Measurements from ENCODE around the gene EPYC. TPM values are rescaled to one million over a fixed set of nuclear protein-coding genes. Genes with fewer than 3 reads are reported as not detected.

EPYC gene, protein sequence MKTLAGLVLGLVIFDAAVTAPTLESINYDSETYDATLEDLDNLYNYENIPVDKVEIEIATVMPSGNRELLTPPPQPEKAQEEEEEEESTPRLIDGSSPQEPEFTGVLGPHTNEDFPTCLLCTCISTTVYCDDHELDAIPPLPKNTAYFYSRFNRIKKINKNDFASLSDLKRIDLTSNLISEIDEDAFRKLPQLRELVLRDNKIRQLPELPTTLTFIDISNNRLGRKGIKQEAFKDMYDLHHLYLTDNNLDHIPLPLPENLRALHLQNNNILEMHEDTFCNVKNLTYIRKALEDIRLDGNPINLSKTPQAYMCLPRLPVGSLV
- not detected for total RNA-seq

DNA sequence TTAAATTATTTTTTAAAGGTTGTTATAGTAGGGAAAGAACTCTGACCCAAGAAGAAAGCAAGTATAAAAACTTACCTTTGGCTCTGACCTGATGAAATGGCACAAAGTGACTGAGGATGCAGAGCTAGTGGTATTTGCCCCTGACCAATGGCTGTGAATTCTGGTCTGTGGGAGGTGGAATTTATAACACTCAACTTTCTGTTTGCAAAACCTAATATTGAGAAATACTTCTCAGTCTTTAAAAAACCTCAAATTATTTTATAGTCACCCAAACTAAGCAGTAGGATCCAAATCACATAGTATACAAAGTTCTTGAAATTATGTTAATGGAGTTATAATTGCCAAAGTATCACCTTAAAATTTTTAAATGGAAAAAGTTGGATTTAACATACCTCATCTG, at the start of gene EPYC:
EPYC (minus strand) TSS at position 101 of the 400 bp plus-strand sequence. CDS start 2,407 bp downstream, outside the sequence.
- no peak for DNase-seq
- no peak within 1 kb of the TSS for H3K27ac Mint-ChIP-seq
- intact Hi-C loops (cut with micrococcal nuclease) = no loop called here
- H3K9me3 Mint-ChIP-seq = no peaks in the 10 kb centered on the region
- H3K4me3 Mint-ChIP-seq = no peak within 1 kb of the TSS
- peaks cover 13% of the 10 kb centered on the region for H3K4me1 Mint-ChIP-seq (ENCODE audit: low read depth)
- CTCF ChIA-PET = no interaction called here
- H3K36me3 Mint-ChIP-seq (ENCODE audit: low read depth) = no peaks in the 10 kb centered on the region
- peaks cover 8% of the 10 kb centered on the region for H3K27me3 Mint-ChIP-seq (ENCODE audit: low read depth)

DNA sequence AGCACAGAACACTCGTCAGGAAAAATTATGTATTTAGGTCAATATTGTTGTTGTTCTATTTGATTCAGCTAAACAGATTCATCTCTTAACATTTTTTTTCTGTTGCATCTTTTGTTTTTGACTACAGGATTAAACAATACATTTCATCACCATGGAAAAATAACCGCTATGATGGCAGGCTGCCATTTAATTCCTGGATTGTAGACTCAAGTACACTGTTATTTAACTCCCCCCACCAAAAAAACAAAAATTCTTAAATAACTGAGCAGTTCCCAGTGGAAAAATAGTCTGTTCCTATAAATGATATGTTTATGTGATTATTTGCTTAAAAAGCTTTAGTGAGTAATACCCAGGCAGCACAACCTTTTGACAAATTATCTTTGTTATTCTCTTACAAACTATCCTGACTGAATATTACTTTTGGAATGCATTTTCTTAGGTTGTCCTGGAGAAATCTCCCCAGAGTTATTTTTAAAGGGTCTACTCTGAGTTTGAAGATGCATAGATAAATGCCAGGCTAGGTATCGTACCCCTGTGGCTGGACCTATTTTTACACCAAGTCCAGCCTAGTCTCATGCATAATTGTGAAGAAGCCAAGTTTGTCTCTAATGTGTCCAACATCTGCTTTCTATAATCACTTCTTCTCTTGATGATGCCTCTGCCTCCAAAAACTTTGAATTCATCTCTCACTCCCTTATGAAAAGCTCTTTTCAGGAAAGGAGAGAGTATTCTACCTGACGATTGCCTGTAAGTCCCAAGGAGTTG, 49.4 kb upstream of the EPYC start:
- intact Hi-C loops (cut with micrococcal nuclease) = no loop called here
- CTCF ChIA-PET = no interaction called here
- Mint-ChIP-seq H3K4me3 (no peak overlapping the region), H3K27ac (no peak overlapping the region), H3K9me3 (no peaks in the 10 kb centered on the region), H3K36me3 (ENCODE audit: low read depth) (no peaks in the 10 kb centered on the region), H3K27me3 (ENCODE audit: low read depth) (peaks cover 3% of the 10 kb centered on the region), H3K4me1 (ENCODE audit: low read depth) (no peaks in the 10 kb centered on the region)
- DNase-seq = no peak

DNA sequence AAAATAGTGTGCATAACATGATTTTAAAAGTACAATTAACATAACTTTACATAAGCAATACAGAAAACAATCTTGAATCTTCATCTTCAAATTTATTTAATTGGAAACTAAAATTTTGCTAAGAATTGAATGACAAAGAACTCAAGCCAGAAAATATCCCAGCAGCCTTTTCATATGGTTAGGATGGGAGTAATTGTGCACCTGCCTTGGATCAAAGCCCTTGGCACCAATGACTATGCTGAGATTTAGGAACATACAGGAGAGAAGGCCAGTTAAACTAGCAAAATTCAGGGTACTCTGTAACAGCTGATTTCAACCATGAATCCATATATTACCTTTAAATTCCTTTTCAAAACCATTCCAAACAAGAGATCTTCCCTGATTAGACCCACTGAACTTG, 47.3 kb upstream of the EPYC start:
- no peaks in the 10 kb centered on the region for H3K36me3 Mint-ChIP-seq (ENCODE audit: low read depth)
- CTCF ChIA-PET = no interaction called here

DNA sequence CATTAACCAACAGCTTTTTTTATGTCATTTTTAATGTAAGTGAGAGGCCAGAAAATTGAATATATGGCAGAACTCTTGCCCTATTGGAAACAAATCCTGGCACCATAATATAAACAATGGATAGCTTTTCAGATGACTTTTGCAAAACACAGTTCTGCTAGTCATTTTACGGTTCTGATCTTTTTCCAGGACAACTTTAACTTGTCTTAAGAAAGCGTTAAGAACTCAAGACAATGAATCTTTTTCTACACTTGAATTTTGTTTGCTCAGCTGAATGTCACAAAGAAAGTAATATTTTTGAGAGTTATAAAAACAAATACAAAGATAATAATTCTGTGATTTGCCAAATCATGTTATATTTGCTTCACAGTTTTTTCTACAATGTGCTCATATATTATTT, 39.8 kb upstream of the EPYC start:
- Mint-ChIP-seq H3K36me3 (ENCODE audit: low read depth) (no peaks in the 10 kb centered on the region), H3K27me3 (ENCODE audit: low read depth) (peaks cover 4% of the 10 kb centered on the region), H3K9me3 (no peaks in the 10 kb centered on the region), H3K4me3 (no peak overlapping the region), H3K4me1 (ENCODE audit: low read depth) (no peaks in the 10 kb centered on the region), H3K27ac (no peak overlapping the region)
- DNase-seq = no peak
- intact Hi-C loops (cut with micrococcal nuclease) = no loop called here
- CTCF ChIA-PET = interaction anchor here (0.6 kb wide), 1 partner anchor 104 kb away, joined by 4 read pairs; no protein-coding TSS in a partner anchor

More for the DNA sequence above, 47.3 kb upstream of the EPYC start:
- DNase-seq = no peak
- Mint-ChIP-seq H3K4me3 (no peak overlapping the region), H3K27ac (no peak overlapping the region), H3K4me1 (ENCODE audit: low read depth) (no peaks in the 10 kb centered on the region), H3K9me3 (no peaks in the 10 kb centered on the region), H3K27me3 (ENCODE audit: low read depth) (peaks cover 5% of the 10 kb centered on the region)
- intact Hi-C loops (cut with micrococcal nuclease) = no loop called here

DNA sequence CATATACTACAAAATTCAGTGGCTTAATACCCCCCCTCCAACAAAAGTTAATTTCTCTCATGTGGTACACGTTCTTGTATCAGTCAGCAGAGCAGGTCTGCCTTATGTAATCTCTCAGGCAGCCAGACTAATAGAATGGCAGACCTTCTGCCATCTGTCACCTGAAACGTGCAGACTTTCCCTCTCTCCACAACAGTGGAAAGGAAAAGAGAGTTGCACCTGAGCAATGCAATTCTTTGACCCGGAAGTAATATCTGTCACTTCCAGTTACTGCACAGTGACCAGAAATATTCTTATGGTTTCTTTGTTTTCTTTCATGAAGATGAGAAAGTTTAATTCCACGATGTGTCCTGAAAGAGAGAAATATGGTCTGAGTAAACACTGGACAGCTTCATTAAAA, 38.6 kb upstream of the EPYC start:
- no peak for DNase-seq
- no peak overlapping the region for H3K27ac Mint-ChIP-seq
- H3K9me3 Mint-ChIP-seq = no peaks in the 10 kb centered on the region
- H3K4me1 Mint-ChIP-seq (ENCODE audit: low read depth) = no peaks in the 10 kb centered on the region
- no peaks in the 10 kb centered on the region for H3K36me3 Mint-ChIP-seq (ENCODE audit: low read depth)
- no peak overlapping the region for H3K4me3 Mint-ChIP-seq
- CTCF ChIA-PET = no interaction called here
- intact Hi-C loops (cut with micrococcal nuclease) = no loop called here
- H3K27me3 Mint-ChIP-seq (ENCODE audit: low read depth) = peaks cover 2% of the 10 kb centered on the region

DNA sequence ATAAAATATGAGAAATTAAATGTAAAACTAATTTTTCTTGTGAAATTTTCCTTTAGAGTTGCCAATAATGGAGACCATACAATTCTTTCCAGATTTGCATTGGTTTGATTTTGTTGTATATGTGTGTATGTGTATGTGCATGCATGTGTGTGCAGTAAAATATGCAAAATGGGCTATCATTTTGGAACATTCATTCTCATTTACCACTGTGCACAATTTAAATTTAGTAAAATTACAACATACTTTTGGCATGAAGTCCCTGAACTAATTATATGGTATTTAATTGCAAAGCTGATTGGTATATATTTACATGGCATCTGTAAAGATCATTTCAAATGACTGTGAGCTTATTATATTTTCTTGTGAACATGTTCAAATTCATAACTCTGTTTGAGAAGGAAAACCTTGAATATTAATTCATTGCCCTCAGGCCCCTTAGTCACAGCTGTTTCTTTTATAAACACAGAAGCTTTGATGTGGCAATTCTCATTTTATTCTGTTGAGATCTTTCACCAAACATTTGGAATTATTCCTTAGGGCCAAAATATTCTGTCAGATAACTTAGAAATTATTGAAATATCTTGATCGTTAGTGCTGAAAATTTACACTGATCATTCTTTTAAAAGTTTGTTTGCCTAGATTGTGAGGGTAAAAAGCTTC, 35.5 kb upstream of the EPYC start:
- Mint-ChIP-seq H3K4me3 (no peak overlapping the region), H3K4me1 (ENCODE audit: low read depth) (no peaks in the 10 kb centered on the region), H3K9me3 (no peaks in the 10 kb centered on the region), H3K36me3 (ENCODE audit: low read depth) (no peaks in the 10 kb centered on the region), H3K27me3 (ENCODE audit: low read depth) (peaks cover 1% of the 10 kb centered on the region), H3K27ac (no peak overlapping the region)
- no peak for DNase-seq
- intact Hi-C loops (cut with micrococcal nuclease) = no loop called here
- CTCF ChIA-PET = no interaction called here

DNA sequence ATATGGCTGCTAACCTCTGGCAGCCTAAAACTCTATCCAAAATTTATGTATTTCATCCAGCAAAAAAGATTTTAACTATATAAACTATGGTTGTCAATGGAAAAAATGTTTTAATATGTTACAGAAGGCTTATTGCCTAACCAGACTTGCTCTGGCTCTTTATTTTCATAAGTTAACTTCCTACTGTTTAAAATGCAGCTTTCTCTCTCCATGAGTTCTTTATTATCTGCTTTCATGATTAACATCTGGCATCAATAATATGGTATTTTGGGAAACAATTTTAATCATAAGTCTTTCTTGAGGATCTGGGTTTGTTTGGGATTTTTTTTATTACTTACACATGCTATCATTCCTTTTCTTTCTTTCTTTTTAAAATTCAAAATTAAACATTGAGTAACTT, 32.5 kb upstream of the EPYC start:
- intact Hi-C loops (cut with micrococcal nuclease) = no loop called here
- CTCF ChIA-PET = interaction anchor here (0.5 kb wide), 1 partner anchor 25 kb away, joined by 4 read pairs; no protein-coding TSS in a partner anchor

DNA sequence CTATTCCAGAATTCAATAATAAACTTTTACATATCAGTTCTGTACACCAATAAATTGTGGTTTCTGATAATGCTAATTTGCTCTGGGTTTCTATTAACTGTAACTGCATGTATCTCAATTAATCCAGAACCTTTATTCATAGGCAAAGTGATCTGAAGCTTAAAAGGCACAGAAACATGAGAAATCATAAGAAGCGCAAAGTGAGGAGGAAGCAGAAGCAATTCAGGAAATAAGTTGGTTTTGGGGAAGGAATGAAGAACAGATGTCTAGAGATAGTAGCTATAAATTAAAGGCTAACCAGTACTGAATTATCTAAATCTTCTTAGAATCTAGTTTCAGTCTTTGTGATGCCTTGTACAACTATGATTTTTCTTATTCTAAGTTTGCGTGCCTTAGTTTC, 28.5 kb upstream of the EPYC start:
- no peak overlapping the region for H3K4me3 Mint-ChIP-seq
- no peaks in the 10 kb centered on the region for H3K9me3 Mint-ChIP-seq
- intact Hi-C loops (cut with micrococcal nuclease) = no loop called here
- H3K27ac Mint-ChIP-seq = no peak overlapping the region
- H3K4me1 Mint-ChIP-seq (ENCODE audit: low read depth) = no peaks in the 10 kb centered on the region
- peaks cover 5% of the 10 kb centered on the region for H3K27me3 Mint-ChIP-seq (ENCODE audit: low read depth)
- no peaks in the 10 kb centered on the region for H3K36me3 Mint-ChIP-seq (ENCODE audit: low read depth)
- CTCF ChIA-PET = no interaction called here
- no peak for DNase-seq

More for the DNA sequence above, 32.5 kb upstream of the EPYC start:
- Mint-ChIP-seq H3K27ac (no peak overlapping the region), H3K4me1 (ENCODE audit: low read depth) (no peaks in the 10 kb centered on the region), H3K9me3 (no peaks in the 10 kb centered on the region), H3K4me3 (no peak overlapping the region), H3K36me3 (ENCODE audit: low read depth) (no peaks in the 10 kb centered on the region), H3K27me3 (ENCODE audit: low read depth) (peaks cover 5% of the 10 kb centered on the region)
- DNase-seq = no peak

DNA sequence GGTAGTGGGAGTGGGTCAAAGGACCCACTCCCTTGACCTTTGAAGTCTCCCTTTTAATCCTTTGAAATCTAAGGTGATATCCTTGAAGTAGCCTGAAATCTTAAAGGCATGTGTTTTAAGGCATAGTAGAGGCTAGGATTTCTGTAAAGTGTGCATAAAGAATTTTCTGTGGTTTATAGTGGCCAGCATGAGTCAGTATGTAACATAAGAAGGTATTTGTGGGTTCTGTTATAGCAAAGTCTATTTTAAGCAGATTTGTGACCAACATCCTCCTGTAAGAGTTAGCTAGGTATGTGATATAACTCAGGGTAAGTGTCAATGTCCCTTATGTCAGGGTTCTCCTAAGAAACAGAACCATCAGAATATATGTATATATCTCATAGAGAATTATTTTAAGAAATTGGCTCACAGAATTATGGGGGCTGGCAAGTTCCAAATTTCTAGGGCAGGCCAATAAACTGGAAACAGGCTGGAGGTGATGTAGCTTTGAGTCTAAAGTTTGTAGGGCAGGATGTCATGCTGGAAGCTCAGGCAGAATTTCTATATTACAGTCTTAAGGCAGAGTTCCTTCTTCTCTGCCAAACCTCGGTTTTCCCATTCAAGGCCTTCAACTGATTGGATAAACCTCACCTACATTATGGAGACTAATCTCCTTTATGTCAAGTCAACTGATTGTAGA, 18.7 kb upstream of the EPYC start:
- Mint-ChIP-seq H3K36me3 (ENCODE audit: low read depth) (no peaks in the 10 kb centered on the region), H3K4me1 (ENCODE audit: low read depth) (no peaks in the 10 kb centered on the region), H3K27me3 (ENCODE audit: low read depth) (peaks cover 4% of the 10 kb centered on the region), H3K4me3 (no peak overlapping the region), H3K9me3 (no peaks in the 10 kb centered on the region), H3K27ac (no peak overlapping the region)
- DNase-seq = no peak
- intact Hi-C loops (cut with micrococcal nuclease) = no loop called here
- CTCF ChIA-PET = no interaction called here

DNA sequence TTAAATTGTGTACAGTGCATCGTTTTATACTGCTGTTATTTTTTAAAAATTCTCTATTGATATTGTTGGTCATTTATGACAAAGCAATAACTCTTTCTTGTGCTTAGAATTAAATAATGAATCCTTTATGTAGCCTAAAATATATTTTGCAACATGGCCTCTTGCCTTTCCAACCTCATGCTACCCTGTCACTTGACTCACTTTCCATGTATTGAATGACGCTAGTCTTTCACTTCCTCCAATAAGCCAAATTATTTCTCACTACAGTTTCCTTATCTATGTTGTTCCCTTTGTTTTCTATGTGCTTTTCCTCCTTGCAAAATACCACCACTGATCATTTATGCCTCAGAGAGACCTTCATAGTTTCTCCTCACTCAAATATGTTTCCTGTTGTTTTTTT, 16.3 kb upstream of the EPYC start:
- H3K4me3 Mint-ChIP-seq = no peak overlapping the region
- intact Hi-C loops (cut with micrococcal nuclease) = no loop called here
- CTCF ChIA-PET = no interaction called here
- DNase-seq = no peak
- no peaks in the 10 kb centered on the region for H3K4me1 Mint-ChIP-seq (ENCODE audit: low read depth)
- no peaks in the 10 kb centered on the region for H3K36me3 Mint-ChIP-seq (ENCODE audit: low read depth)
- no peak overlapping the region for H3K27ac Mint-ChIP-seq
- no peaks in the 10 kb centered on the region for H3K9me3 Mint-ChIP-seq
- H3K27me3 Mint-ChIP-seq (ENCODE audit: low read depth) = peaks cover 4% of the 10 kb centered on the region

DNA sequence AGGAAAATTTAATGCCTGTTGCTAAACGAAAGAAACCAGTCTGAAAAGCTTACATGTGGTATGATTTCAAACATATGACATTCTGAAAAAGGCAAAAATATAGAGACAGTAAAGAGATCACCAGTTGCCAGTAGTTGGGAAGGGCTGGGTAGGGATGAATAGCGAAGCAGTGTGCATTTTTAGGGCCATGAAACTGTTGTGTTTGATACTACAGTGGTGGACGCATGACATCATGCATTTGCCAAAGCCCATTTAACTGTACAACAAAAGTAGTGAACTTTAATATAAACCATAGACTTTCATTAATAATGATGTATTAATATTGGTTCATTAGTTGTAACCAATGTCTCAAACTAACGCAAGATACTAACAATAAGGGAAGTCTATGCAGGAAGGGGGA, 14.7 kb upstream of the EPYC start:
- Mint-ChIP-seq H3K9me3 (peaks cover 3% of the 10 kb centered on the region), H3K4me1 (ENCODE audit: low read depth) (no peaks in the 10 kb centered on the region), H3K36me3 (ENCODE audit: low read depth) (no peaks in the 10 kb centered on the region), H3K4me3 (no peak overlapping the region), H3K27ac (no peak overlapping the region), H3K27me3 (ENCODE audit: low read depth) (peaks cover 7% of the 10 kb centered on the region)
- no peak for DNase-seq
- intact Hi-C loops (cut with micrococcal nuclease) = no loop called here
- CTCF ChIA-PET = no interaction called here

DNA sequence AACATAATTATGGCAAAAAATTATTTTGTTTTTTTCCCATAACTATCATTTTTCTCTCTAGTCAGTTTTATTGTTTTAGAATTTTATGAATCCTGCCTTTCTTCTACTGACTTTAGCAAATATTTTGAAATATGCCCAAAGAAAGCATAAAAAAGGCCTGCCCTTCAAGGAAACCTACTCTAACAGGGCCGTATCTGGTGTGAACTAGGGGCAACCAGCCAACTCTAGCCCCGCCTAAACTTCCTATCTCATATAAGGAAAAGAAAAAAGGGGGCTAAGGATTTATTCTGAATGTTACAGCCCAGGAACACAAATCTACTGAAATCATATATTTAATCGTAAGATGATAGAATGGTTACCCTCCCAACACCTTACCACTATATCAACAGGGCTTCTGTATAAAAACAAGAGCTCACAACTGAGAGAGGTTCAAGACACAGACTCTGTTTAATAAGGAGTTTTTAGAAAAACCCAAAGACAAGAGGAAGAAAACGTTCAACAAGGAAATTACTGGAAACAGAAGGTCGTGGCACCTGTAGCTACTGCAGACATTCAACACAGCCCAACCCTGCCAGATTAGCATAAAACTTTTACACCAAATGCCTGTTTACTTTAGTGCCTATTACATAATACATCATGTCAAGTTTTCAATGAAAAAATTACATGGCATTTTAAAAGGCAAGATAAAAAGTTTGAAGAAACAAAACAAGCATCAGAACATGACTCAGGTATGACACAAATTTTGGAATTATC, 12.9 kb upstream of the EPYC start:
- intact Hi-C loops (cut with micrococcal nuclease) = no loop called here

More for the DNA sequence above, 12.9 kb upstream of the EPYC start:
- Mint-ChIP-seq H3K4me3 (no peak overlapping the region), H3K27me3 (ENCODE audit: low read depth) (peaks cover 8% of the 10 kb centered on the region), H3K9me3 (peaks cover 3% of the 10 kb centered on the region), H3K36me3 (ENCODE audit: low read depth) (no peaks in the 10 kb centered on the region), H3K4me1 (ENCODE audit: low read depth) (no peaks in the 10 kb centered on the region), H3K27ac (no peak overlapping the region)
- CTCF ChIA-PET = no interaction called here
- DNase-seq = no peak
